Retinal pigment epithelial cell (primary cell): ENCODE results near the gene SLC22A1.

ENCODE experiments used
- DNase-seq: peaks from one replicate; pipeline ENCODE4 v3.0.0-alpha.2; 2010; ENCODE audit warnings: low read depth
- H3K4me3 ChIP-seq: 2 replicates; pipeline ENCODE4 v1.5.1; 2011; ENCODE audit warnings: mild to moderate bottlenecking, low read length, control low read depth, moderate library complexity
- TF ChIP-seq, protein P1 (sequence below): conservative IDR thresholded peaks from 2 replicates; pipeline ENCODE4 v1.5.1; 2011; ENCODE audit warnings: low read depth, low read length, control low read depth, inconsistent platforms

Gene SLC22A1

DNA sequence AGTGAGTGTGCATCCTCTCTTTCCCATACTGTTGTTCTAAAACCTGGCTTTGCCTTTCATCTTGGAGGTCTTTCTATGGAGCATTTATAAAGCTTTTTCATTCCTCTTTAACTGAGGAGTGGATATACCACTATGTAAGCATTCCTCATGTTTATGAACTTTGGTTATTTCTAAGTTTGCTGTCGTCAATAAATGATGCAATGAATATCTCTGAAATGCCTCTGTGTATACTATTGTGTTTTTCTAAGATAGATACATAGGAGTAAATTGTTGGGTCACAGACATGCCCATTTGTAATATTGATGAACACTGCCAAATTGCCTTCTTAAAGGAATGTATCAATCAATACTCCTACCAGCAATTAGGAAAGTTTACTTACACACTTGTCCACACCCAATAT is 83.1 kb downstream of the SLC22A1 start:
- no peak overlapping the region for H3K4me3 ChIP-seq
- TF ChIP-seq, protein P1, sequence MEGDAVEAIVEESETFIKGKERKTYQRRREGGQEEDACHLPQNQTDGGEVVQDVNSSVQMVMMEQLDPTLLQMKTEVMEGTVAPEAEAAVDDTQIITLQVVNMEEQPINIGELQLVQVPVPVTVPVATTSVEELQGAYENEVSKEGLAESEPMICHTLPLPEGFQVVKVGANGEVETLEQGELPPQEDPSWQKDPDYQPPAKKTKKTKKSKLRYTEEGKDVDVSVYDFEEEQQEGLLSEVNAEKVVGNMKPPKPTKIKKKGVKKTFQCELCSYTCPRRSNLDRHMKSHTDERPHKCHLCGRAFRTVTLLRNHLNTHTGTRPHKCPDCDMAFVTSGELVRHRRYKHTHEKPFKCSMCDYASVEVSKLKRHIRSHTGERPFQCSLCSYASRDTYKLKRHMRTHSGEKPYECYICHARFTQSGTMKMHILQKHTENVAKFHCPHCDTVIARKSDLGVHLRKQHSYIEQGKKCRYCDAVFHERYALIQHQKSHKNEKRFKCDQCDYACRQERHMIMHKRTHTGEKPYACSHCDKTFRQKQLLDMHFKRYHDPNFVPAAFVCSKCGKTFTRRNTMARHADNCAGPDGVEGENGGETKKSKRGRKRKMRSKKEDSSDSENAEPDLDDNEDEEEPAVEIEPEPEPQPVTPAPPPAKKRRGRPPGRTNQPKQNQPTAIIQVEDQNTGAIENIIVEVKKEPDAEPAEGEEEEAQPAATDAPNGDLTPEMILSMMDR = no peak
- DNase-seq = no peak

DNA sequence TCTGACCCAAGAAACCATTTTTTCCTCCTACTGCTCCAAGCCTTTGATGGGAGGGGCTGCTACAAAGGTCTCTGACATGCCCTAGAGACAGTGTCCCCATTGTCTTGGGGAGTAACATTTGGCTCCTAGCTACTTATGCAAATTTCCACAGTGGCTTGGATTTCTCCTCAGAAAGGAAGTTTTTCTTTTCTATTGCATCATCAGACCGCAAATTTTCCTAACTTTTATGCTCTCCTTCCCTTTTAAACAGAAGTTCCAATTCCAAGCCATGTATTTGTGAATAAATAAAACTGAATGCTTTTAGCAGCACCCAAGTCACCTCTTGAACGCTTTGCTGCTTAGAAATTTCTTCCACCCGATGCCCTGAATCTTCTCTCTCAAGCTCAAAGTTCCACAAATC is 86.0 kb downstream of the SLC22A1 start:
- H3K4me3 ChIP-seq = no peak overlapping the region
- DNase-seq = no peak
- TF ChIP-seq, protein P1 = no peak
